Fibroblast of villous mesenchyme (primary cell): ENCODE data around the gene CLNK. TPM values are rescaled to one million over a fixed set of nuclear protein-coding genes. Genes with fewer than 3 reads are reported as not detected.

Source experiments
- DNase-seq: peaks from one replicate; pipeline ENCODE4 v3.0.0-alpha.2; 2010; ENCODE audit warnings: low read depth
- H3K4me3 ChIP-seq: 2 replicates; pipeline ENCODE4 v1.5.1; 2011; ENCODE audit warnings: low read depth, mild to moderate bottlenecking, low read length
- total RNA-seq: library from RNA; depleted of rRNA; stranded (reverse); fragments of >200 nt; gene quantifications from 2 replicates; pipeline ENCODE4 v1.2.3, GENCODE V29; 2012
- TF ChIP-seq, protein P1 (sequence below): IDR thresholded peaks from 2 replicates; pipeline ENCODE4 v1.5.1; 2012; ENCODE audit warnings: low read depth, mild to moderate bottlenecking, low read length; ENCODE audit not compliant: insufficient read depth

The CLNK gene
- total RNA-seq, 1 donor: not detected

DNA sequence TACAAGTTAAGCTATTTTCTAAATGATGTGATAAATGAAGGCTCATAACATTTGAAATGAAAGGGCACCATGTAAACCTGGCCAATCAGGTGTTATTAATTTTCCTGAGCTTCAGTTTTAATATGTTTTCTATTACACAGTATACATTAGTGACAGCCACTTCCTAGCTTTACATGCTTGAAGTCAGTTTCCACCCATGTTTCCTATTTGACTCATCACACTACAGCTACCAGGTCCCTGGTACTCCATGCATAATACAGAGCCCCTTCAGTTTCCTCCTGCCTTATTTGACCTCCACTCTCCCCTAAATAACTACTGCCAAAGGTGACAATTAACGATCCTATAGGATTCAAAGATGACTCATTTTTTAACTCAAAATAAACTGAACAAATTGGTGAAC lies 245.6 kb downstream of the CLNK start:
- H3K4me3 ChIP-seq: no peak overlapping the region
- TF ChIP-seq, protein P1, sequence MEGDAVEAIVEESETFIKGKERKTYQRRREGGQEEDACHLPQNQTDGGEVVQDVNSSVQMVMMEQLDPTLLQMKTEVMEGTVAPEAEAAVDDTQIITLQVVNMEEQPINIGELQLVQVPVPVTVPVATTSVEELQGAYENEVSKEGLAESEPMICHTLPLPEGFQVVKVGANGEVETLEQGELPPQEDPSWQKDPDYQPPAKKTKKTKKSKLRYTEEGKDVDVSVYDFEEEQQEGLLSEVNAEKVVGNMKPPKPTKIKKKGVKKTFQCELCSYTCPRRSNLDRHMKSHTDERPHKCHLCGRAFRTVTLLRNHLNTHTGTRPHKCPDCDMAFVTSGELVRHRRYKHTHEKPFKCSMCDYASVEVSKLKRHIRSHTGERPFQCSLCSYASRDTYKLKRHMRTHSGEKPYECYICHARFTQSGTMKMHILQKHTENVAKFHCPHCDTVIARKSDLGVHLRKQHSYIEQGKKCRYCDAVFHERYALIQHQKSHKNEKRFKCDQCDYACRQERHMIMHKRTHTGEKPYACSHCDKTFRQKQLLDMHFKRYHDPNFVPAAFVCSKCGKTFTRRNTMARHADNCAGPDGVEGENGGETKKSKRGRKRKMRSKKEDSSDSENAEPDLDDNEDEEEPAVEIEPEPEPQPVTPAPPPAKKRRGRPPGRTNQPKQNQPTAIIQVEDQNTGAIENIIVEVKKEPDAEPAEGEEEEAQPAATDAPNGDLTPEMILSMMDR: no peak
- DNase-seq: no peak

DNA sequence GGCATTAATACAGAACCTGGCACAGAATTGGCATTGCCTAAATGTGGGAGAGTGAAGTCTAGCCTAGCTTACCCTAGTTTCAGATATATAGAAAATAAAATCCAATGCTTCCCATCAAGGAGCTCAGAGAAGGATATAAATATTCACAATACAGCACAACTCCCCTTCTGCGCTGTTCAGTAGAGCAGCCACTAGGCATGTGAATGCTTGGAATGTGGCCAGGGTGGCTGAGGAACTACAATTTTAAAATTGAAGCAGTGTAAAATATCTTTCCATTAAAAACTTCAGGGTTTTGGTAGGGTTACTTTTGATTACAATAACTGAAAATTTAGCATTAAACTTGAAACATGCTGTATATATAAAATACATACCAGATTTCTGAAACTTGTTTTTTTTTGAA lies 246.8 kb downstream of the CLNK start:
- TF ChIP-seq, protein P1: no peak
- no peak for DNase-seq
- no peak overlapping the region for H3K4me3 ChIP-seq

Other genes starting within 250 kb of the CLNK start
- gene ZNF518B, start 227.3 kb downstream of the CLNK start, total RNA-seq: 30.3 and 44.0 TPM in 2 replicates